Keratinocyte (primary cell): ENCODE data around the gene SND1. TPM values are rescaled to one million over a fixed set of nuclear protein-coding genes. Genes with fewer than 3 reads are reported as not detected.

Source experiments
- DNase-seq: peaks from one replicate; pipeline ENCODE4 v3.0.0-alpha.2; 2011; ENCODE audit warnings: low read depth, missing footprints, low spot score
- FAIRE-seq: peaks from 2 replicates; lab custom pipeline; 2011; peaks lifted over from hg19 to GRCh38; lab: Jason Lieb, UNC
- H2AFZ ChIP-seq: 2 replicates; pipeline ENCODE4 v1.6.0; 2012; ENCODE audit warnings: low read length, control low read depth, inconsistent platforms; ENCODE audit not compliant: control insufficient read depth
- H3K27ac ChIP-seq: 2 replicates; pipeline ENCODE4 v1.5.1; 2011; ENCODE audit warnings: low read length; ENCODE audit not compliant: control insufficient read depth, insufficient read depth
- H3K27me3 ChIP-seq: 3 replicates; pipeline ENCODE4 v1.6.0; 2011; ENCODE audit warnings: low read length; ENCODE audit not compliant: control insufficient read depth, insufficient read depth; ENCODE audit errors: extremely low read depth
- H3K36me3 ChIP-seq, 2 experiments: 2 replicates in 1 of 2; 3 replicates in 1 of 2; pipeline ENCODE4 v1.5.1; 2011; ENCODE audit warnings: low read length in 2 of 2, mild to moderate bottlenecking in 1 of 2; ENCODE audit not compliant: control insufficient read depth in 2 of 2, insufficient read depth in 2 of 2; ENCODE audit errors: extremely low read depth in 1 of 2
- H3K4me1 ChIP-seq: 3 replicates; pipeline ENCODE4 v1.5.1; 2011; ENCODE audit warnings: low read length; ENCODE audit not compliant: control insufficient read depth, insufficient read depth; ENCODE audit errors: extremely low read depth
- H3K4me2 ChIP-seq: 3 replicates; pipeline ENCODE4 v1.6.0; 2011; ENCODE audit warnings: low read depth, low read length; ENCODE audit not compliant: control insufficient read depth, insufficient read depth; ENCODE audit errors: extremely low read depth
- H3K4me3 ChIP-seq, 3 experiments: fragments of 200-600 bp in 1 of 3; sonication (generic) in 1 of 3; 2 replicates in 2 of 3; 3 replicates in 1 of 3; pipeline ENCODE4 v1.5.1; 2011 to 2016; ENCODE audit warnings: low read length in 3 of 3, mild to moderate bottlenecking in 3 of 3, control low read depth in 2 of 3, inconsistent platforms in 1 of 3, low read depth in 1 of 3, mixed read lengths in 1 of 3, mixed run types in 1 of 3, moderate library complexity in 1 of 3; ENCODE audit not compliant: control insufficient read depth in 2 of 3, insufficient read depth in 2 of 3; ENCODE audit errors: extremely low read depth in 1 of 3
- H3K79me2 ChIP-seq: 2 replicates; pipeline ENCODE4 v1.6.0; 2012; ENCODE audit warnings: low read length; ENCODE audit not compliant: control insufficient read depth, insufficient read depth
- H3K9ac ChIP-seq: 3 replicates; pipeline ENCODE4 v1.6.0; 2011; ENCODE audit warnings: low read length; ENCODE audit not compliant: control insufficient read depth, insufficient read depth; ENCODE audit errors: extremely low read depth
- H3K9me1 ChIP-seq: 3 replicates; pipeline ENCODE4 v1.6.0; 2011; ENCODE audit warnings: low read length; ENCODE audit not compliant: control insufficient read depth, insufficient read depth; ENCODE audit errors: extremely low read depth
- H3K9me3 ChIP-seq: 2 replicates; pipeline ENCODE4 v1.5.1; 2012; ENCODE audit warnings: low read depth, low read length; ENCODE audit not compliant: control insufficient read depth
- H4K20me1 ChIP-seq: 3 replicates; pipeline ENCODE4 v1.6.0; 2011; ENCODE audit warnings: low read length; ENCODE audit not compliant: control insufficient read depth, insufficient read depth; ENCODE audit errors: extremely low read depth
- CTCF ChIP-seq, 3 experiments: IDR thresholded peaks in 1 of 3; conservative IDR thresholded peaks in 1 of 3; optimal IDR thresholded peaks in 1 of 3; 2 replicates in 2 of 3; 3 replicates in 1 of 3; pipeline versions ENCODE3 to v1.5.1; 2011; ENCODE audit warnings: low read length in 3 of 3, mild to moderate bottlenecking in 3 of 3, moderate library complexity in 2 of 3, control low read depth in 1 of 3, inconsistent platforms in 1 of 3; ENCODE audit not compliant: insufficient read depth in 2 of 3; ENCODE audit errors: extremely low read depth in 1 of 3
- EZH2 ChIP-seq: IDR thresholded peaks from one replicate; pipeline ENCODE4 v1.6.1; 2012; ENCODE audit warnings: inconsistent platforms, mild to moderate bottlenecking, low read length, moderate library complexity
- dilution Hi-C: fragments of 300-500 bp; cut with MboI; formaldehyde crosslinking; loops from one replicate; pipeline ENCODE4 v1.7.0; 2020; ENCODE audit warnings: low sequenced_read_pairs; ENCODE audit not compliant: extremely low pct_ligation_motif_present
- polyA plus RNA-seq, 5 experiments: library from polyadenylated mRNA; depleted of rRNA in 3 of 5; stranded (reverse) in 3 of 5; stranded (forward) in 1 of 5; unstranded in 1 of 5; fragments of >200 nt; gene quantifications; 1 replicate in 1 of 5; 2 replicates in 3 of 5; 3 replicates in 1 of 5; pipeline versions ENCODE4 v1.2.1 to v1.2.3, GENCODE V29; 2011 to 2012; ENCODE audit warnings: missing spikeins in 2 of 5, low read depth in 1 of 5, low replicate concordance in 1 of 5

The SND1 gene
- polyA plus RNA-seq, 1 donor (not counting 4 experiments of a cell fraction or from before 2014, with no cell fraction given), result 140 TPM

- Histone ChIP-seq H4K20me1 (no peaks in the 10 kb centered on the region), H3K4me1 (no peaks in the 10 kb centered on the region), H3K79me2 (no peaks in the 10 kb centered on the region), H3K36me3 (peaks cover under 1 to 5% of the 10 kb centered on the region in 2 experiments), H3K9ac (no peak overlapping the region), H3K4me3 (no peak overlapping the region), H3K27ac (no peak overlapping the region), H2AFZ (no peak overlapping the region), H3K4me2 (no peak overlapping the region), H3K9me1 (no peaks in the 10 kb centered on the region), H3K27me3 (no peaks in the 10 kb centered on the region), H3K9me3 (no peaks in the 10 kb centered on the region)
- TF ChIP-seq EZH2, result no peak
- no peak for TF ChIP-seq CTCF (optimal IDR thresholded peaks at IDR 0.05 in 1 of 3, IDR thresholded peaks at IDR 0.05 in 1 of 3, conservative IDR thresholded peaks at IDR 0.05 in 1 of 3; ENCODE audit: extremely low read depth in 1 of 3, insufficient read depth in 2 of 3, low read length in 3 of 3)
- DNase-seq (no peak), FAIRE-seq (no peak)
- dilution Hi-C loops, result no loop called here
Measured at GRCh38 chr7:127949769-127950222, 297.8 kb downstream of the SND1 start.

GRCh38 chr7:127950233-127950935, 298.4 kb downstream of the SND1 start:
- dilution Hi-C loops, result no loop called here
- Histone ChIP-seq H4K20me1 (no peaks in the 10 kb centered on the region), H3K4me3 (no peak overlapping the region), H3K9me3 (no peaks in the 10 kb centered on the region), H3K27ac (no peak overlapping the region), H3K4me1 (no peaks in the 10 kb centered on the region), H3K4me2 (no peak overlapping the region), H2AFZ (no peak overlapping the region), H3K9ac (no peak overlapping the region), H3K9me1 (no peaks in the 10 kb centered on the region), H3K36me3 (peaks cover 0 to 3% of the 10 kb centered on the region in 2 experiments), H3K27me3 (no peaks in the 10 kb centered on the region), H3K79me2 (no peaks in the 10 kb centered on the region)
- DNase-seq (no peak), FAIRE-seq (no peak)
- TF ChIP-seq EZH2, result no peak
- no peak for TF ChIP-seq CTCF (optimal IDR thresholded peaks at IDR 0.05 in 1 of 3, IDR thresholded peaks at IDR 0.05 in 1 of 3, conservative IDR thresholded peaks at IDR 0.05 in 1 of 3; ENCODE audit: extremely low read depth in 1 of 3, insufficient read depth in 2 of 3, low read length in 3 of 3)
